ENCODE results near the gene CAVIN2.

The CAVIN2 gene

GRCh38 chr2:191836853-191837769 lies 9.8 kb downstream of the CAVIN2 start:
- DNase-seq = no peak

- no peak for DNase-seq
Observed at GRCh38 chr2:191836471-191836852, 10.4 kb downstream of the CAVIN2 start.

- no peak for DNase-seq
Observed at GRCh38 chr2:191835539-191836350, 11.1 kb downstream of the CAVIN2 start.

- no peak for DNase-seq
Observed at GRCh38 chr2:191835100-191835499, 11.8 kb downstream of the CAVIN2 start.

DNA sequence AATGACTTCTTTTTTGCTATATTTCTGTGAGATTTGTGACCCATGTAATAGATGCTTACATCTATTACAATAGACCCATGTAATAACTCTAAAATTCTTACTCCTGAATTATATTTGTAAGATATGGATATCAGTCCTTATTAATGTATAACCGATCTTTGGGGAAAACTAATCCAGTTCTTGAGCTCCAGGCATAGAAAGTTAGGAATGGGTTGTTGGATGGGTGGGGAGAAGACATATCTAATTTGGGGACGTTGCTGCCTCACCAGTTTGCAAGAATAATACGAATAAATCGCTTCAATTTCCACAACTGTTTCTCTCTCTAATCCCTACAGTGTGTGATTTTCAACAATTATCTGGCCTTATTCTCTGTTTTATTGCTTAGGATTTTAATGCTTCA lies 13.5 kb downstream of the CAVIN2 start:
- no peak for DNase-seq

- DNase-seq = no peak
Observed at GRCh38 chr2:191832668-191833067, 14.2 kb downstream of the CAVIN2 start.

GRCh38 chr2:191831410-191831994 lies 15.4 kb downstream of the CAVIN2 start:
- DNase-seq = no peak

- DNase-seq = no peak
Observed at GRCh38 chr2:191824398-191824797, 22.5 kb downstream of the CAVIN2 start.

- DNase-seq = no peak
Observed at GRCh38 chr2:191821078-191821477, 25.8 kb downstream of the CAVIN2 start.

DNA sequence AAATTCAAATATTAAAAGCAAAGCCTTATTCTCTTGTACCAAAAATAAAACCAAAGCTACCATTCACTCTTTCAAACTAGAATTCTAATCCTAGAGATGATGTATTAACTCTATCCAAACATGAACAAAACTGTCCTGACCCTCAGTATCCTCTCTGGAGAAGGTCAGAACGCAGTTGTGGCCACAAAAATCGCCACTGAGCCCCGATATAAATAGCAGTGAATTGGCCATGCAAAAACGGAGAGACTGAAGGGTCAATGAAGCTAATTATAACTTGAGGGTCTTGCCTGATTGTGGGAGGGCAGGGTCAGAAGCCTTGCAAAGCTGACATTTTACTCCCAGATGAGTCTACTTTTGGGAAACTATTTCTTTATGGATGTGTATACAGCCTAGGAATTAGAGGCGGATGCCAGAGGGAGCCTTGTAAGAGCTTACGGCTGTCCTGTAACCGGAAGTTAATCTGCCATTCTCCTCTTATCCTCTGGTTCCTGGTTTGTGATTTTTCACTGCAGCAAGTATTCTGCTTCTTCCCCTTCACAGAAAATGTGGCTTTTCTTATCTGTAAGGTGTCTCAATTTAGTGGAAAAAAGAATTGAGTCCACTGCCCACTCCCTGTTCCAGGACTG lies 28.1 kb downstream of the CAVIN2 start:
- no peak for DNase-seq

DNA sequence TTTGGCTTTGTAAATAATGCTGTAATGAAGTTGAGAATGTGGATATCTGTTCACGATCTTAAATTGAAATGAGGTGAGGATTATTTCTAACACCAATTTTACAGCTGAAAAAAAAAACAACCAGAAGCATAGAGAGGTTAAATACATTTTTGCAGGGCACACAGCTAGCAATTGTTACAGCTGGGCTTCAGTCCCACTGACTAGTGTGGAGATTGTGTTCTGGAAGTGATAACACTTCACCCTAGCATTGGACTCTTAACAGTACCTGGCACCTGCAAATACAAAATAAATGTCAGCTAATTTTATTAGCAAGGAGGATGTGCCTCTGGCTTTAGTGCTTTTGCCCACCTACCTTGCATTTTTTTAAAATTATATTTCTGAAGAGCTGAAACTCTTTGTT lies 28.8 kb downstream of the CAVIN2 start:
- no peak for DNase-seq

- no peak for DNase-seq
Observed at GRCh38 chr2:191815010-191815409, 31.9 kb downstream of the CAVIN2 start.

GRCh38 chr2:191813943-191814342 lies 32.9 kb downstream of the CAVIN2 start:
- no peak for DNase-seq

DNA sequence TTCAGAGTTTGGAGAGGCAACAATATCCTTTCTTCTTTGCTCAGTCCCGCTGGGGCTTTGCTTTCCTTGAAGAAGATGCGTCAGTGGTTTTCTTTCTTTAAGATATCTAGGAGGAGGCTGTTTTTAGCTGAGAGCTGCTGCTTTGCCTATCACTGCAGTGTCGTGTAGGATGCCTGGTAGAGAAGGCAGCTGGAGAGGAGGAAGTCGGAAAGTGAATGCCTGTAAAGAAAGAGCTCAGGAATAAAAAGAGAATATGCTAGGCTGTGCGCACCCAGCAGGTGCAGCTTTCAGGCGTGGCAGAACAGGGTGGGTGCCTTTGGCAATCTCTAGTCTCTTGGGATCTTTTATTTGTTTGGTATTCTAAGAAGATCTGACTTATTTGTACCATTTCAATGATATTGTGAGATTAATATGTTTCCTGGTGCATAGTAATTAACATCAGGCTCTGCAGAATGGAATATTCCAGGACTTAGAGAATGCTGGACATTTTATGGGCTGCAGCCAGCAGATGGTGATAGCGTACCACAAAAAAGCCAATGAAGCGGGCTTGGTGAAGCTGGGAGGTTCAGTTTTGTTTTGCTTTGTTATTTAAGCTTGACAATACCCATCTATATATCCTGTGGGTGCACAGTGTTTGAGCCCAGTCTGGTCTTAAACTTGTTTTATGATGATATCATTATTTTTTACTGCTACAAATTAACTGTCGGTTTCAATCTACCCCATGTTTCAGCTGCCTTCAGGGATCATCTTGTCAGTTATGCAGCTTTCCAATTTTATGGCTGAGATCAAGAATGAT lies 34.9 kb downstream of the CAVIN2 start:
- DNase-seq = no peak

DNA sequence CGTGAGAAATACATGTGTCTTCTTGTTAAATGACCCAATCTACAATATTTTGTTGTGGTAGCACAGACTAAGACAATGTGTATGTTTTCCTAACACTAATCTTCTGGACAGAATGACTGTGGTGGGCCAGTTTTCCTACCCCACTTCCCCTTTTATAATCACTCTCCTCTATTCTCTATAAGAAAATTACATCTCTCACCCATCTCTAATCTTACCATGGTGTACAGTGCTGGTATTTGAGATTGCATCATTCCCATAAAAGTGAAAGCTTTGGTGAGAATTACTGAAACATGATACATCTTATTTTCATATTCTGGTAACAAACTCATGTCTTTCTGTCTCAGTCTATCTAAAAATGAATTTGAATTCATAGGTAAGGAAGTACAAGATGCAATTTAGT lies 40.5 kb downstream of the CAVIN2 start:
- DNase-seq = no peak

DNA sequence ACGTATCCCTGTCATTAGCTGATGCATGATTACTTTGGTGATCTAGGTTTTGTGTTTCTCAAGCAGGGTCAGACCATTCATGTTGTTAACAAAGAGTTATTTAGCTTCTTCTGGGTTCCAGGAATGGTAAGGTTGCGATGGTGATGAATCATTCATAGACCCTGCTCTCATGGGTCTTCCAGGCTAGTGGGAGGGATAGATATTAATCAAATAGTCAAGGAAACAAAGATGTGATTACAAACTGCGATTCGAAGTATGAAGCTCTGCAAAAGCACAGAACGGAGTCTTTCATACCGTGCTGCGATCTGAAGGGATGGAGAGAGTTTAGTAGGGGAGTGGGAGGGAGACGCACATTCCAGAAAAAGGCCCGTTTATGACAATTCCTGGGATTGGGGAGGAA lies 42.1 kb downstream of the CAVIN2 start:
- no peak for DNase-seq

GRCh38 chr2:191803007-191803406 lies 43.9 kb downstream of the CAVIN2 start:
- no peak for DNase-seq

- no peak for DNase-seq
Observed at GRCh38 chr2:191802180-191802579, 44.7 kb downstream of the CAVIN2 start.

- no peak for DNase-seq
Observed at GRCh38 chr2:191800874-191801273, 46.0 kb downstream of the CAVIN2 start.

DNA sequence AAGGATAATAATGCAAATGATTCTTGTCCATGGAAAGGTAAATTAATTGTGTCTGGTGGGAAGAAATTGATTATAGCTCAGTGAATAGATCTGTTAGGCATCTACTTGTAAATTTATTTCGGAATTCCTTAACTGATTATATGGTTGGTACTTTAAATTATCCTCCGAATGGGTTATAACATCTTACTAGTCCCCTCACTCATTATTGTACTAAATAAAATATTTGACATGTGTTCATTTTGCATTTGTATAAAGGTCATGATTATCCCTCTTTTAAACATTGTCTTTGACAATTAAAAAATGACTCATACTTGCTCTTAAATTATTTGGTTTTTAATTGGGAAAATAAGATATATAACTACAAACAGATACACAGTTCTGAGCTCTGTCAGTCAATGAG lies 47.4 kb downstream of the CAVIN2 start:
- DNase-seq = no peak

DNA sequence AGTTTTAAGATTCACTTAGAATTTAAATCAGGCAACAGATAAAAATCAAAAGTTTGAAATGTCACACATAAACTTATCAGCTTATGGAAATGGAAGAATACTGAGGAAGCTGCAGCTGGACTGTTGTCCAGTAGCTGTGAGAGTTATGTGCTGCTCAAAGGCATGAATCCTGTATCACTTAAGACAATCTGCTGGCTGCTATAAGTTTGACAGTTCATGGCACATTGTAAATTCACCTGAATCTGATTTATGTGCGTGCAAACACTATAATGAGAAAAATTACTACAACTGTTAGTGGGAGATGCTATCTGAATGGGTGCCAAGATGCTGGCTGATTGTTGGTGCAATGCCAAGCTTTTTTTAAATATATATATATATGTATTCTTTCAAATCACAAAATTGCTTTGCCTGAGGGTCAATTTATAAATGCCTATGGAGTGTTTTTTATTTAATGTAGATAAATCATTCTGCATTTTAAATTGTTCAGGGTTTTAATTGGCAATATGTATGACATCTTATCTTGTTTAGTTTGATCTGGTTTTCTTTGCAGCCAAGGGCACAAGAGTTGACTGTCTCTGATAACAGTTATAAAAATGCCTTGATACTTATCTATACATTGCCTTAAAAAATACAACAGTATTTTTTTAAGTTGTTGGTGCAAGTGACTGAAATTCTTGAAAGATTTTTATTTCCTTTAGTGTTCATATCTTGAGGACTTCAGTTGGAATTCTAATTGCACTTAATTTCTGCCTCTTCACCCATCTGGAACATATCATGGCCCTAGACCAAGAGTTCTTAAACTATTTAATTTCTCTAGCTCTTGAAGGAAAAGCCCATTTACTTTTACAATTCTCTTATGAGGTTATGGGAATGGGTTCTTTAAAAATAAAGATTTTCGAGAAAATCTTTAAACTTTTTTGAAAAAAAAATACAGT lies 48.7 kb downstream of the CAVIN2 start:
- no peak for DNase-seq

All from activated T-cell treated with anti-CD3 and anti-CD28 coated beads for 4 hours (primary cell).